Hepatic stellate cell (primary cell): Measurements from ENCODE around the gene SCYGR7.
A peak's percentile ranks its signal among the peaks of the same experiment; 100 is the strongest.

Source experiments
- DNase-seq: peaks from one replicate; pipeline ENCODE4 v3.0.0; 2011; ENCODE audit warnings: low spot score

Gene SCYGR7

GRCh38 chr2:227759411-227760118 is 31.4 kb downstream of the SCYGR7 start:
- no peak for DNase-seq

DNA sequence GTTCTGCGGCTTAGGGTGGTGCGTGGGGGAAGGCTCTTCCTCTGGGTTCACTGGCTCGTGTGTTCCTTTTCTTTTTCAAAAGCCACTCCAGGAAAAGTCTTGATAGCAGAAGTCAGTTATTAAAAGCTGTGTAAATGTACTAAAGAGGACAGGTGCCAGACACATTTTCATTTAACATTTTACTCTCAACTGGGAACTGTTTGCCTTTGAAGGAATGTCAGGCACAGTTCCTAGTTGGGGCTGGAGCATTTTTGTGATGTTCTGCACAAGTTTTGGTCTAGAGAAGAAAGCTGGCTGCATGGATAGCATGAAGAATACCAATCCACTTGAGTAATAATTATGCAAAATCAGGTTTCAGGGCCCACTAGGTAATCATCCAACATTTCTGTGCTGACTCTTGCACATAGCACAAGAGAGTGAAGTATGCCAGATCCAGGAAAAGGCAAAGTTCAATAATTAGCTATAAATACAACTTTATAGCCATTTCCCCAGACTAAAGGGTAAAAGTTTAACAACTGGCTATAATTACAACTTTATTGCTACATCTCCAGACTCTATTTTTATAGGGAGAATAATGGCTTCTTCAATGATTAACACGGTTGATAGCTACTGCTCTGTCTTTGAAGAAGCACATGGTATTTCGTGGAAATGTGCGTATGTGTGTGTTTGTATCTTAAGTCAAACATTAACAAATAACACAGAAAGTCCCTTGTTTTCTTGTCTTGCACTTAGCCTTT is 33.8 kb downstream of the SCYGR7 start:
- DNase-seq, result no peak

- no peak for DNase-seq
Observed at GRCh38 chr2:227765788-227766372, 37.7 kb downstream of the SCYGR7 start.

DNA sequence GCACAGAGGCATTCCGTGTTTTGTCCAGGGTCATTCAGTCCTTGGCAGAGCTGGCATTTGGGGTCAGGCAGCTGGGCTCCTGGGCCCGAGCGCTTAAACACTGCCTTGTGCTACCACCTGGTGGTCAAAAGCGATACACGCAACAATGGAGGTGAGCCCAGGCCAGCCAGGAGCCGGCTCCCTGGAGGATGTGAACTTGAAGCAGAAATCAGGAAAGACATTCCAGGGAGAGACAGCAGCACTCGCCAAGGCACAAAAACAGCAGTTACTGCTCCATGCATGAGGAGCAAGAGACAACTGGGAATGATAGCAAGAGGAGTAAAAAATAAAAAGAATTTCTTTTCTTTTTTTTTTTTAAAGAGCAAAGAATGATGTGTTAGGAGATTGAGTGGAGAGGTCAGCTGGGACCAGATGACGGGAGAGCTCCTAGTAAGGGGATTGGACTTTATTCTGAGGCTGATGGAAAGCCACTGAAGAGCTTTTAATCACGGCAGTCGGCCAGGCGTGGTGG is 38.3 kb downstream of the SCYGR7 start:
- DNase-seq, result peak; percentile 74

GRCh38 chr2:227767830-227768229 is 39.7 kb downstream of the SCYGR7 start:
- no peak for DNase-seq

DNA sequence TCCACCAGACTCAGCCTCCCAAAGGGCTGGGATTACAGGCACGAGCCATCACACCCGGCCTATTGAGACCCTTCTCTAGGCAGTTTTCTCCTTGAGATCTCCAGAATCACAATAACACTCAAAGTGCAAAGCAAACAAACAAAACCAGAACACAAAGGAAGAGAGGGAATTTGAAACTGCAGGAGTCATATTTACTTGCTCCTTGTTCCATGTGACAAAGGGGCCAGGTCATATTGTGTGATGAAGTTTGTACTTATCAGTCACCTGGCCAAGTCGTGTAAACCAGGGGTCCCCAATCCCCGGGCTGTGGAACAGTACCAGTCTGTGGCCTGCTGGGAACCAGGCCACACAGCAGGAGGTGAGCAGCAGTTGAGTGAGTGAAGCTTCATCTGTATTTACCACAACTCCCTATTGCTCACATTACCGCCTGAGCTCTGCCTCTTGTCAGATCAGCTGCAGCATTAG is 44.1 kb downstream of the SCYGR7 start:
- DNase-seq, result no peak

- no peak for DNase-seq
Observed at GRCh38 chr2:227772932-227773331, 44.8 kb downstream of the SCYGR7 start.

- DNase-seq, result no peak
Observed at GRCh38 chr2:227774011-227774624, 46.0 kb downstream of the SCYGR7 start.

GRCh38 chr2:227774895-227775842 is 47.0 kb downstream of the SCYGR7 start:
- no peak for DNase-seq
